GM23248 (cell line): ENCODE data around the gene COL9A2. TPM values are rescaled to one million over a fixed set of nuclear protein-coding genes. Genes with fewer than 3 reads are reported as not detected.

ENCODE experiments used
- DNase-seq: peaks from one replicate; pipeline ENCODE4 v3.0.0-alpha.2; 2015
- H2AFZ ChIP-seq: fragments of 200-600 bp; sonication (generic); 2 replicates; pipeline ENCODE4 v1.6.1; 2016; ENCODE audit warnings: antibody characterized with exemption
- H3F3A ChIP-seq: fragments of 200-600 bp; sonication (generic); 2 replicates; pipeline ENCODE4 v1.6.1; 2016; ENCODE audit warnings: mild to moderate bottlenecking, antibody characterized with exemption, mixed run types; ENCODE audit not compliant: insufficient read depth
- H3K27ac ChIP-seq: fragments of 200-600 bp; sonication (generic); 2 replicates; pipeline ENCODE4 v1.5.1; 2016; ENCODE audit warnings: mild to moderate bottlenecking
- H3K27me3 ChIP-seq: fragments of 200-600 bp; sonication (generic); replicated peaks from 2 replicates; pipeline ENCODE4 v1.6.1; 2016; ENCODE audit warnings: mild to moderate bottlenecking; ENCODE audit not compliant: insufficient read depth
- H3K36me3 ChIP-seq: fragments of 200-600 bp; sonication (generic); 2 replicates; pipeline ENCODE4 v1.6.1; 2016; ENCODE audit warnings: low read depth, mild to moderate bottlenecking
- H3K4me1 ChIP-seq: fragments of 200-600 bp; sonication (generic); 2 replicates; pipeline ENCODE4 v1.6.1; 2016; ENCODE audit warnings: mild to moderate bottlenecking; ENCODE audit not compliant: insufficient read depth
- H3K4me2 ChIP-seq: fragments of 200-600 bp; sonication (generic); one replicate; pipeline ENCODE4 v1.6.1; 2016; ENCODE audit warnings: mild to moderate bottlenecking; ENCODE audit not compliant: unreplicated experiment
- H3K4me3 ChIP-seq: fragments of 200-600 bp; sonication (generic); 2 replicates; pipeline ENCODE4 v1.5.1; 2016; ENCODE audit warnings: mild to moderate bottlenecking
- H3K79me2 ChIP-seq: fragments of 200-600 bp; sonication (generic); 2 replicates; pipeline ENCODE4 v1.6.1; 2016; ENCODE audit warnings: mild to moderate bottlenecking; ENCODE audit not compliant: insufficient read depth
- H3K9ac ChIP-seq: fragments of 200-600 bp; sonication (generic); 2 replicates; pipeline ENCODE4 v1.6.1; 2016; ENCODE audit warnings: mild to moderate bottlenecking
- H3K9me2 ChIP-seq: fragments of 200-600 bp; sonication (generic); 2 replicates; pipeline ENCODE4 v1.6.1; 2016; ENCODE audit warnings: mixed run types, mild to moderate bottlenecking, moderate library complexity; ENCODE audit not compliant: insufficient read depth
- H3K9me3 ChIP-seq: fragments of 200-600 bp; sonication (generic); one replicate; pipeline ENCODE4 v1.6.1; 2017; ENCODE audit warnings: low read depth
- H4K20me1 ChIP-seq: fragments of 200-600 bp; sonication (generic); 2 replicates; pipeline ENCODE4 v1.6.0; 2016; ENCODE audit not compliant: insufficient read depth
- EZH2 ChIP-seq: fragments of 200-600 bp; sonication (generic); IDR thresholded peaks from 2 replicates; pipeline ENCODE4 v1.6.1; 2018; ENCODE audit warnings: antibody characterized with exemption, mild to moderate bottlenecking; ENCODE audit not compliant: insufficient read depth, poor library complexity, severe bottlenecking
- EZH2phosphoT487 ChIP-seq: fragments of 200-600 bp; sonication (generic); IDR thresholded peaks from 2 replicates; pipeline ENCODE4 v1.6.1; 2018; ENCODE audit warnings: antibody characterized with exemption, moderate library complexity, mild to moderate bottlenecking, low read depth; ENCODE audit not compliant: insufficient read depth
- WGBS, 2 experiments: methylation state at CpG; one replicate each; pipeline ENCODE4 v1.1.6; 2015 to 2017; ENCODE audit warnings: low lambda C conversion rate in 2 of 2, low coverage in 1 of 2; ENCODE audit errors: missing lambda C conversion rate in 2 of 2; 5-methylcytosine and 5-hydroxymethylcytosine counted together
- in situ Hi-C: fragments of 300-500 bp; cut with MboI; formaldehyde crosslinking; loops from 2 replicates; pipeline ENCODE4 v1.15.0; 2020
- polyA plus RNA-seq: library from polyadenylated mRNA; unstranded; fragments of >200 nt; fragmentation: Nextera tagmentation; extraction: Ambion mirVana; gene quantifications from 2 replicates; pipeline ENCODE4 v1.2.1, GENCODE V29; 2016
- total RNA-seq: library from RNA; depleted of rRNA; stranded (reverse); fragments of >200 nt; shearing (Covaris generic); gene quantifications from 2 replicates; pipeline ENCODE4 v1.2.3, GENCODE V29; 2014

COL9A2 gene
- total and polyA plus RNA-seq, 2 experiments from 2014 or later: 0.80 to 2.8 TPM

- in situ Hi-C loops: no loop called here
These were observed 24.6 kb upstream of the COL9A2 start for GRCh38 chr1:40341491-40342380.

GRCh38 chr1:40339420-40340323 is 22.6 kb upstream of the COL9A2 start:
- Histone ChIP-seq H3K9me2 (no peaks in the 10 kb centered on the region), H3K36me3 (no peaks in the 10 kb centered on the region), H3K79me2 (no peaks in the 10 kb centered on the region), H3K4me1 (peaks cover under 1% of the 10 kb centered on the region; the same call in 1 of the 2 replicates), H2AFZ (no peak overlapping the region), H4K20me1 (no peaks in the 10 kb centered on the region), H3K4me3 (no peak overlapping the region), H3K27ac (no peak overlapping the region), H3K27me3 (no peaks in the 10 kb centered on the region), H3K9ac (no peak overlapping the region), H3K9me3 (no peaks in the 10 kb centered on the region), H3K4me2 (no peak overlapping the region), H3F3A (no peaks in the 10 kb centered on the region)
- in situ Hi-C loops: loop anchor here (10.0 kb wide), 2 partner anchors 195 to 255 kb away; no protein-coding TSS in a partner anchor
- TF ChIP-seq EZH2 (no peak), EZH2phosphoT487 (no peak)
- DNase-seq: no peak
- WGBS, 2 experiments: 61 to 63% methylated on average over 6 of the region's 6 CpGs

More at GRCh38 chr1:40341491-40342380, 24.6 kb upstream of the COL9A2 start:
- H3K4me1 ChIP-seq: peaks cover 4% of the 10 kb centered on the region; the same call in 1 of the 2 replicates
- no peak overlapping the region for H3K27ac ChIP-seq
- no peaks in the 10 kb centered on the region for H3K79me2 ChIP-seq
- H3K27me3 ChIP-seq: no peaks in the 10 kb centered on the region
- 58 to 59% methylated on average over 6 of the region's 6 CpGs for WGBS, 2 experiments
- H4K20me1 ChIP-seq: no peaks in the 10 kb centered on the region
- no peaks in the 10 kb centered on the region for H3K9me2 ChIP-seq
- no peak for DNase-seq
- TF ChIP-seq EZH2phosphoT487: no peak
- TF ChIP-seq EZH2: no peak
- no peak overlapping the region for H3K4me3 ChIP-seq
- H3K9me3 ChIP-seq: no peaks in the 10 kb centered on the region
- no peak overlapping the region for H3K9ac ChIP-seq
- H3F3A ChIP-seq: no peaks in the 10 kb centered on the region
- H3K4me2 ChIP-seq: no peak overlapping the region
- no peak overlapping the region for H2AFZ ChIP-seq
- H3K36me3 ChIP-seq: no peaks in the 10 kb centered on the region

GRCh38 chr1:40338745-40339419 is 21.8 kb upstream of the COL9A2 start:
- no peak for TF ChIP-seq EZH2
- TF ChIP-seq EZH2phosphoT487: no peak
- Histone ChIP-seq H4K20me1 (no peaks in the 10 kb centered on the region), H3K4me2 (peak overlapping the region; percentile 74), H3F3A (no peaks in the 10 kb centered on the region), H3K4me1 (no peaks in the 10 kb centered on the region), H3K9ac (no peak overlapping the region), H3K27me3 (no peaks in the 10 kb centered on the region), H3K79me2 (no peaks in the 10 kb centered on the region), H3K27ac (no peak overlapping the region), H3K9me2 (no peaks in the 10 kb centered on the region), H3K9me3 (no peaks in the 10 kb centered on the region), H3K4me3 (no peak overlapping the region), H2AFZ (peak overlapping the region; percentile 59; the same call in 1 of the 2 replicates), H3K36me3 (no peaks in the 10 kb centered on the region)
- 27 to 29% methylated on average over 21 of the region's 21 CpGs for WGBS, 2 experiments
- in situ Hi-C loops: loop anchor here (10.0 kb wide), 2 partner anchors 194 to 254 kb away; no protein-coding TSS in a partner anchor
- DNase-seq: peak; percentile 73

- no peaks in the 10 kb centered on the region for H3K9me3 ChIP-seq
- no peaks in the 10 kb centered on the region for H4K20me1 ChIP-seq
- H3K4me2 ChIP-seq: no peak overlapping the region
- H3K4me3 ChIP-seq: no peak overlapping the region
- H3K27ac ChIP-seq: no peak overlapping the region
- no peak overlapping the region for H2AFZ ChIP-seq
- WGBS, 2 experiments: 93% methylated on average over 8 of the region's 8 CpGs
- H3K4me1 ChIP-seq: no peaks in the 10 kb centered on the region
- no peaks in the 10 kb centered on the region for H3F3A ChIP-seq
- H3K79me2 ChIP-seq: no peaks in the 10 kb centered on the region
- DNase-seq: no peak
- TF ChIP-seq EZH2phosphoT487 (no peak), EZH2 (no peak)
- in situ Hi-C loops: loop anchor here (10.0 kb wide), 2 partner anchors 193 to 253 kb away; no protein-coding TSS in a partner anchor
- H3K9ac ChIP-seq: no peak overlapping the region
- no peaks in the 10 kb centered on the region for H3K27me3 ChIP-seq
- no peaks in the 10 kb centered on the region for H3K9me2 ChIP-seq
- no peaks in the 10 kb centered on the region for H3K36me3 ChIP-seq
These were observed 20.4 kb upstream of the COL9A2 start for GRCh38 chr1:40337443-40337842.
